ENCODE data around the gene ZKSCAN1.

ZKSCAN1 gene

GRCh38 chr7:100090527-100091410 lies 75.4 kb downstream of the ZKSCAN1 start:
- TF ChIP-seq CTCF (IDR thresholded peaks at IDR 0.05), result no peak
